Measurements from ENCODE around the gene TBL1X.

The TBL1X gene

DNA sequence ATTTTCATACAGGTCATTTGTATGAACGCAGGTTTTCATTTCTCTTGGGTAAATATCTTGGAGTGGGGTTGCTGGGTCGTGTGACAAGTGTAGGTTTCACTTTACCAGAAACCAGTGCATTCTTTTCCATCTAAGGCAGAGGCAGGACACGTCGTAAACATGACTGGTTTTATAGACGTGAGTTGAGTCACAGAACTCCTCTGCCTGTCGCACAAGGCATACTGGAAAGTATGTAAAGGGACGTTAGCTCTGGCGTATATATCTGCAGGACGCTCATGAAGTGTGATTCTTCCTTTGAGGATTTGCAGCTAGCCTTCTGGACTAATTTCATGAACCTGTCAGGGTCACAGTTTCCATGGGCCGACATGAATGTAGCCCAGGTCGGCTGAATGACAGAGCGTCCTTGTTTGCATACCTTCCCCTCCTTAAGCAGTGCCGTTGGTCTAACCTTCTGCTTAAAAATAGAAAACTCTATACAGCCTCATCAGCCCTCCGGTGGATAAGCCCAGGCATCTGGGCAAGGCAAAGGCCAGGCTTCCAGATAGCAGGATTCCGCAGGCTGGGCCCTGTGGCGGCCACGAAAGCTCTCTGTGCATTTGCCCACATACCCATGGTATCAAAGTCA, 194.8 kb downstream of the TBL1X start:
- Histone ChIP-seq H3K4me1 (ENCODE audit: control insufficient read depth, insufficient read depth, low read length, unreplicated experiment) (no peaks in the 10 kb centered on the region), H3K36me3 (ENCODE audit: insufficient read depth, low read length) (no peaks in the 10 kb centered on the region), H3K79me2 (ENCODE audit: control insufficient read depth, insufficient read depth, low read length, unreplicated experiment) (no peaks in the 10 kb centered on the region), H3K4me3 (ENCODE audit: low read depth, low read length) (no peak overlapping the region), H3K27ac (ENCODE audit: low read depth, low read length) (no peak overlapping the region), H3K27me3 (ENCODE audit: insufficient read depth, low read length) (no peaks in the 10 kb centered on the region), H2AFZ (ENCODE audit: low read length, unreplicated experiment) (no peak overlapping the region)

DNA sequence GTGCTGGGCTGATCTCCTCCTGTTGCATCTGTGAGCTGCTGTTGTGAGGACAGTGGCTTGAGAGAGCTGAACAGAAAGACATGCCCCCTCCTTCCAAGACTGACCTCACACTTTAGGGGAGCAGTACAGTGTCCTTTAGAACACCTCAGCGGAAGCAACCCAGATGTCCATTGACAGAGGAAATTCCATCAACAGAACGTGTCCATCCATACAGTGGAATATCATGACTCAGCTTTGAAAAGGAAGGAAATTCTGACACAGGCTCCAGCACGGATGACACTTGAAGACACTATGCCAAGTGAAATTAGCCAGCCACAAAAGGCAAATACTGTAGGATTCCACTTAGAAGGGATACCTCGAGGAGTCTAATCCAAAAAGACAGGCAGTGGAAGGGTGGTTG, 197.3 kb downstream of the TBL1X start:
- H2AFZ ChIP-seq (ENCODE audit: low read length, unreplicated experiment) = no peak overlapping the region
- no peaks in the 10 kb centered on the region for H3K79me2 ChIP-seq (ENCODE audit: control insufficient read depth, insufficient read depth, low read length, unreplicated experiment)
- H3K4me1 ChIP-seq (ENCODE audit: control insufficient read depth, insufficient read depth, low read length, unreplicated experiment) = no peaks in the 10 kb centered on the region
- no peaks in the 10 kb centered on the region for H3K36me3 ChIP-seq (ENCODE audit: insufficient read depth, low read length)
- H3K27ac ChIP-seq (ENCODE audit: low read depth, low read length) = peak overlapping the region; percentile 34
- H3K4me3 ChIP-seq (ENCODE audit: low read depth, low read length) = no peak overlapping the region
- H3K27me3 ChIP-seq (ENCODE audit: insufficient read depth, low read length) = no peaks in the 10 kb centered on the region

DNA sequence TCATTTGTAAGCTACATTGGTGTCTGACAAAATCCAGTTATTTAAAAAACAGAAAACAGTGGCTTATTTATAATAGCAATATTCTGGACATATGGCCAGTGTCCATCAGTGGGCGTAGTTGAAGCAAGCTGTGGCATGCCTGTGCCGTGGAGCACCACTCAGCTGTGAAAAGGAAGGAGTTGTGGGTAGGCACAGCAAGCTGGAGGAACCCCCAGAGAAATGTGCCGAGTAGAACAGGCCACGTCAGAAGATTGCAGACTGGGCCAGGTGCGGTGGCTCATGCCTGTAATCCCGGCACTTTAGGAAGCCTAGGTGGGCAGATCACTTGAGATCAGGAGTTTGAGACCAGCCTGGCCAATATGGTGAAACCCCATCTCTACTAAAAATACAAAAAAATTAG, 198.4 kb downstream of the TBL1X start:
- H2AFZ ChIP-seq (ENCODE audit: low read length, unreplicated experiment) = no peak overlapping the region

DNA sequence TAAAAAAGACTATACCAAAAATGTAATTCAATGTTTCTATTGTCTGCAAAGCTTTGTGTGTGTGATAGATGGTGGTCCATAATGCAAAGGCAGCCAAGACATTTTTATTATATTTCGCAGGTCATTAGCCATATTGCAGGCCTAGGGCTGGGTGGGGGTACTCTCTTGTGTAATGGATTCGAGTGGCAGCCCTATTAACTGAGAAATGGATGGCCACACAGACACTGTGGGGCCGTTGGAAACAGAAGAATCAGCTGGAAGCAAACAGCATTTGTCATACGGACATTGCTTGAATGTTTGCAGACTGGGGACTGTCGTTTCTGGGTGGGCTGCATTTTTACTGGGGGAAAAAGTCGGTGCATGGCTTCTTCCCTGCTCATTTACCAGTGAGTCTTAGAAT, 199.4 kb downstream of the TBL1X start:
- no peaks in the 10 kb centered on the region for H3K27me3 ChIP-seq (ENCODE audit: insufficient read depth, low read length)
- H2AFZ ChIP-seq (ENCODE audit: low read length, unreplicated experiment) = no peak overlapping the region
- H3K36me3 ChIP-seq (ENCODE audit: insufficient read depth, low read length) = no peaks in the 10 kb centered on the region
- no peaks in the 10 kb centered on the region for H3K4me1 ChIP-seq (ENCODE audit: control insufficient read depth, insufficient read depth, low read length, unreplicated experiment)
- no peak overlapping the region for H3K27ac ChIP-seq (ENCODE audit: low read depth, low read length)
- H3K4me3 ChIP-seq (ENCODE audit: low read depth, low read length) = no peak overlapping the region
- no peaks in the 10 kb centered on the region for H3K79me2 ChIP-seq (ENCODE audit: control insufficient read depth, insufficient read depth, low read length, unreplicated experiment)

More for the DNA sequence above, 198.4 kb downstream of the TBL1X start:
- no peaks in the 10 kb centered on the region for H3K36me3 ChIP-seq (ENCODE audit: insufficient read depth, low read length)
- H3K27me3 ChIP-seq (ENCODE audit: insufficient read depth, low read length) = no peaks in the 10 kb centered on the region
- H3K27ac ChIP-seq (ENCODE audit: low read depth, low read length) = no peak overlapping the region
- no peaks in the 10 kb centered on the region for H3K79me2 ChIP-seq (ENCODE audit: control insufficient read depth, insufficient read depth, low read length, unreplicated experiment)
- H3K4me3 ChIP-seq (ENCODE audit: low read depth, low read length) = no peak overlapping the region
- no peaks in the 10 kb centered on the region for H3K4me1 ChIP-seq (ENCODE audit: control insufficient read depth, insufficient read depth, low read length, unreplicated experiment)

DNA sequence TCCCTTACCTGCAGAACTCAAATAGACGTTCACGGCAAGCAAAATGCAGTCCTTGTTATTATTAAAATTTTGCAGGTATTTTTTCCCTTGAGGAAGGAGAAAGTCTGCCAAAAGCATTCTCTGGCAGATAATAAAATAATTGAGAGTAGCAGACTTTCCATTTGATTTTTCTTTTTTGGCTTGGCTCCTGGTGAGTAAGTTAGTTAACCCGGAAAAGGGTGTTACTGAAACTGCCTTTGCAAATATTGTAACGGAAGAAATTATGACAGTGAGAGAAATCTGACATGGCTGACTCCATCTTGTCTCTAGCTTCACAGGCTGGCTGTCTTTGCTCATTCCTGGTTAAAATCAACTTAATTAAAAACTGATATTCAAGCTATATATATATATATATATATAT, 200.3 kb downstream of the TBL1X start:
- no peak overlapping the region for H3K4me3 ChIP-seq (ENCODE audit: low read depth, low read length)
- H2AFZ ChIP-seq (ENCODE audit: low read length, unreplicated experiment) = no peak overlapping the region
- peaks cover under 1% of the 10 kb centered on the region for H3K4me1 ChIP-seq (ENCODE audit: control insufficient read depth, insufficient read depth, low read length, unreplicated experiment)
- H3K27ac ChIP-seq (ENCODE audit: low read depth, low read length) = no peak overlapping the region
- no peaks in the 10 kb centered on the region for H3K36me3 ChIP-seq (ENCODE audit: insufficient read depth, low read length)
- H3K27me3 ChIP-seq (ENCODE audit: insufficient read depth, low read length) = no peaks in the 10 kb centered on the region
- no peaks in the 10 kb centered on the region for H3K79me2 ChIP-seq (ENCODE audit: control insufficient read depth, insufficient read depth, low read length, unreplicated experiment)

DNA sequence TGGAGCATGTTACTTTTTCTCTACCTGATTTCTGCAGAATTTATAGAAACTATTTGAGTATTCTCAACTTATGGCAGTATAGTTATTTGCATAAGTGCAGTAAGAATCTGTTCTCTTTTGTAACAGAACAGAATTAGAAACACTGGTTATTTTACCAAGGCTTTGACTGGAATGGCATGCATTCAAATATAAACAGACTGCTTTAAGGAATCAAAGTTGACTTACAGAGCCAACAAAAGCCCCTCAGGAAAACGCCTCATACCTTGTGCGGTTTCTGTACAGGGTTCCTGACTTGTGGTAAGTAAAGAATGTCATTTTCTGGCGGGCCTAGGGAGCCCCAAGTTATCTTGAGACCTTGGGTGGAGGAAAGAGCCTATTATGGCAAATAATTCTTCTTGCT, 203.7 kb downstream of the TBL1X start:
- Histone ChIP-seq H3K36me3 (ENCODE audit: insufficient read depth, low read length) (no peaks in the 10 kb centered on the region), H3K4me1 (ENCODE audit: control insufficient read depth, insufficient read depth, low read length, unreplicated experiment) (peaks cover 9% of the 10 kb centered on the region), H2AFZ (ENCODE audit: low read length, unreplicated experiment) (no peak overlapping the region), H3K79me2 (ENCODE audit: control insufficient read depth, insufficient read depth, low read length, unreplicated experiment) (no peaks in the 10 kb centered on the region), H3K27me3 (ENCODE audit: insufficient read depth, low read length) (no peaks in the 10 kb centered on the region), H3K27ac (ENCODE audit: low read depth, low read length) (no peak overlapping the region), H3K4me3 (ENCODE audit: low read depth, low read length) (no peak overlapping the region)

DNA sequence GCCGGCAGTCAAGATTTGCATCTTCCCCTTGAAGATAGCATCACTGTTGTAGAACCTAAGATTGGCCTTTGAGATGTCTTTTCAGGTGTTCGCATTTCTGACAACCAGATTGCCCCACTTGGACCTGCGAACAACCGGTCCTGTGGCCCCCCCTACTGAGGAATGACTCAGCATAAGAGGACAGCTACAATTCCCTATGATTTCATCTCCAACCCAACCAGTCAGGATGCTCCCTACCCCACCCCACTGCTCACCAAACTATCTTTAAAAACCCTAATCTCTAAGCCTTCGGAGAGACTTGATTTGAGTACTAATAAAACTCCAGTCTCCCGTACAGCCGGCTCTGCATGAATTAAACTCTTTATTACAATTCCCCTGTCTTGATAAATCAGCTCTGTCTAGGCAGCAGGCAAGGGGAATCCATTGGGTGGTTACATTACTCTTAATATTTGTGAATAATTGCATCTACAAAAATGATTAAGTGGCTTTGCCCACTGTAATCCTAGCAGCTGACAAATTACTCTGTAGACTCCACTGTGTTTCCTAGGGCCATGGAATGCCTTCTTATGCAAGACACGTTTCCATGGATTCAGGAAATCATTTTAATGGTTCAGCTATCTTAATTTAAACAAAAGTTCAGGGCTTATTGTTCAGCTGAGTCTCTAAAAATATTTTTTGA, 205.4 kb downstream of the TBL1X start:
- Histone ChIP-seq H3K4me3 (ENCODE audit: low read depth, low read length) (no peak overlapping the region), H3K27me3 (ENCODE audit: insufficient read depth, low read length) (no peaks in the 10 kb centered on the region), H3K79me2 (ENCODE audit: control insufficient read depth, insufficient read depth, low read length, unreplicated experiment) (no peaks in the 10 kb centered on the region), H2AFZ (ENCODE audit: low read length, unreplicated experiment) (no peak overlapping the region), H3K36me3 (ENCODE audit: insufficient read depth, low read length) (no peaks in the 10 kb centered on the region), H3K27ac (ENCODE audit: low read depth, low read length) (no peak overlapping the region), H3K4me1 (ENCODE audit: control insufficient read depth, insufficient read depth, low read length, unreplicated experiment) (peaks cover 9% of the 10 kb centered on the region)

DNA sequence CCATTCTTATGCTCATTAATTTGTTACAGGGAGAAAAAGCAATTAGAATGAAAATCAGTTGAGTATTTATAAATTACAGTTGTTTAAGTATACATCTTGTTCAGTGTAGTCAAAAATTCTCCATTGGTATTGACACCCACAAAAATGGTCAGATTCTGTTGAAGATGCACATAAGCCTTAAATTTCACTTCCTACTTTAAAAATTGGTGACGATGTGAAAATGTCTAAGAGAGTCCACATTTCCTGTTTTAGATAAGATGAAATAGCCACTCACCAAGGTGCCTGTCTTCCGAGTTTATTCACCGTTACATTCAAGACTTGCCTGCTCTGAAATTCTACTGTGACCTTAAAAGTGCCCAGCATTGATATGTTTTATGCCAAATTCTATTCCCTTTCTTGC, 207.1 kb downstream of the TBL1X start:
- Histone ChIP-seq H3K27ac (ENCODE audit: low read depth, low read length) (no peak overlapping the region), H3K27me3 (ENCODE audit: insufficient read depth, low read length) (no peaks in the 10 kb centered on the region), H3K79me2 (ENCODE audit: control insufficient read depth, insufficient read depth, low read length, unreplicated experiment) (no peaks in the 10 kb centered on the region), H3K36me3 (ENCODE audit: insufficient read depth, low read length) (no peaks in the 10 kb centered on the region), H3K4me1 (ENCODE audit: control insufficient read depth, insufficient read depth, low read length, unreplicated experiment) (peaks cover 9% of the 10 kb centered on the region), H3K4me3 (ENCODE audit: low read depth, low read length) (no peak overlapping the region), H2AFZ (ENCODE audit: low read length, unreplicated experiment) (no peak overlapping the region)

DNA sequence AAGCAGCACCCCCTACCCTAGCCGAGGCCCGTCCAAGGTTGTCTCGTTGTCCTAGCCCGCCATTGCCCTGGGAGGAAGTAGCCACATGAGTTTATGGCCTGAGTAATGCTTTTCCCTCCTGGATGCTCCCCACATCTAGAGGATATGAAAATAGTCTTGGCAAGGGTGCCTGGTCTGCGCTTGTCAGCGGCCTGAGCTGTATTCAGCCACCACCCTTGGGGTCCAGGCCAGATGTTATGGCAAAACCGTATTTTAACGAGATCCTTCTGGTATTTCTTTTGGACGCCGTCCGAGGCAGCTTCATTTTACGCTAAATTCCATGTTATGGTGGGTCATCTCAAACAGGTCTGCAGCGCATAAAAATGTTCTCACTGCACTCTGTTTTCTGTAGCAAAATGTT, 211.4 kb downstream of the TBL1X start:
- H3K27me3 ChIP-seq (ENCODE audit: insufficient read depth, low read length) = no peaks in the 10 kb centered on the region
- no peak overlapping the region for H3K27ac ChIP-seq (ENCODE audit: low read depth, low read length)
- H3K79me2 ChIP-seq (ENCODE audit: control insufficient read depth, insufficient read depth, low read length, unreplicated experiment) = no peaks in the 10 kb centered on the region
- H3K4me1 ChIP-seq (ENCODE audit: control insufficient read depth, insufficient read depth, low read length, unreplicated experiment) = no peaks in the 10 kb centered on the region
- no peaks in the 10 kb centered on the region for H3K36me3 ChIP-seq (ENCODE audit: insufficient read depth, low read length)
- no peak overlapping the region for H2AFZ ChIP-seq (ENCODE audit: low read length, unreplicated experiment)
- H3K4me3 ChIP-seq (ENCODE audit: low read depth, low read length) = no peak overlapping the region

DNA sequence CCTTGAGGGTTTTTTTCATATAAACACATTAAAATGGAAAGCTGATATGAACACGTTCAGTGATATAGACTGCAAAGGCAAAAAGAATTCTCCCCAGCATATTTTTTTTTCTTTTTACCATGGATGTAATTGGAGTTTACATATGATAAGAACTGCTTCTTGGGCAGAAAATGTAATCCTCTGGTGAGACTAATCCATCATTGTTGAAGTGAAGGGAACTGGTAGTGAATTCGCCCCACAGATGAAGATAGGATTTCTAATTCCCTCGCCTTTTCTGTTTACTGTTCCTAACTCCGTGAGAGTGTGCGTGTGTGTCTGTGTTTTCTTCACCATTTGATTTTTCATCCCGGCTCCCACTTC, 211.9 kb downstream of the TBL1X start:
- Histone ChIP-seq H3K27ac (ENCODE audit: low read depth, low read length) (no peak overlapping the region), H2AFZ (ENCODE audit: low read length, unreplicated experiment) (no peak overlapping the region), H3K36me3 (ENCODE audit: insufficient read depth, low read length) (no peaks in the 10 kb centered on the region), H3K4me3 (ENCODE audit: low read depth, low read length) (no peak overlapping the region), H3K79me2 (ENCODE audit: control insufficient read depth, insufficient read depth, low read length, unreplicated experiment) (no peaks in the 10 kb centered on the region), H3K4me1 (ENCODE audit: control insufficient read depth, insufficient read depth, low read length, unreplicated experiment) (no peaks in the 10 kb centered on the region), H3K27me3 (ENCODE audit: insufficient read depth, low read length) (no peaks in the 10 kb centered on the region)

DNA sequence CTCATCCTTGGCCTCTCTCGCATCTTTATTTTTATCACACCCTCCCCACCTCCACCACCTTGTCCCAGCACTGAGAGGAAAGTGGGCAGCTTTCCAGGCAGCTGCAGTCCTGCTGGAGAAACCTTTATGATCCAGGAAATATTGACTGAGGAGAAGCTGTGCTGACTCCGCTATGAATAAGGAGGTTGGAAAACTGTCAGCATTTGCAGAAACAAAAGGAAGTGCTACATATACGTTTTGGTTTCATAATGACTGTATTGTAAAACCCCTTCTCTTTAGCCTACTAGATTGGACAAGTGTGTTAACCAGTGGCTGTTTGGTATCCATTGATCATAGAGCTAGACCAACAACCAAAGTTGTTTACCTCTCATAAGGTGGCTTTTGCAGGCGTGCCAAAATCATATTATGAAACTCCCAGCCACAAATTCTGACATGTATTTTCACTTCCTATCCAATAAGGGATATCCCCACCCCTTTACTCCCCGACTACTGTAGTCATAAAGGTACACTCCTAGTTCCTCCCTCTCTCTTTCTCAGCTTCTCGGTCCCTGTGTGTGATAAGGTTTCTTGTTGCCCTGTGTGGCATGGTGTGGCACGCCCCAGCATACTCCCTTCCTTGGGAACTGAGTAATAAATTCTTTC, 212.4 kb downstream of the TBL1X start:
- no peak overlapping the region for H3K27ac ChIP-seq (ENCODE audit: low read depth, low read length)

More for the DNA sequence above, 212.4 kb downstream of the TBL1X start:
- no peaks in the 10 kb centered on the region for H3K27me3 ChIP-seq (ENCODE audit: insufficient read depth, low read length)
- no peak overlapping the region for H3K4me3 ChIP-seq (ENCODE audit: low read depth, low read length)
- H2AFZ ChIP-seq (ENCODE audit: low read length, unreplicated experiment) = no peak overlapping the region
- no peaks in the 10 kb centered on the region for H3K79me2 ChIP-seq (ENCODE audit: control insufficient read depth, insufficient read depth, low read length, unreplicated experiment)
- no peaks in the 10 kb centered on the region for H3K36me3 ChIP-seq (ENCODE audit: insufficient read depth, low read length)
- H3K4me1 ChIP-seq (ENCODE audit: control insufficient read depth, insufficient read depth, low read length, unreplicated experiment) = no peaks in the 10 kb centered on the region
